Activated B cell treated with CpG ODN at 0.5 μM for 24 hours (primary cell): ENCODE results near the gene POTEF. TPM values are rescaled to one million over a fixed set of nuclear protein-coding genes. Genes with fewer than 3 reads are reported as not detected.
"Not testable (repeated sequence)": the region's sequence is repeated elsewhere in the genome, so short reads cannot be mapped to it uniquely, and the experiment has no call there.

ENCODE experiments used
- ATAC-seq: fragments of 200-7000 bp; cut with Tn5 transposase; one replicate; pipeline ENCODE4 v1.10.0; 2021; ENCODE audit warnings: low read depth, mild to moderate bottlenecking, moderate library complexity
- CTCF ChIA-PET: fragments of 350-600 bp; sonication (Branson Sonifier 250); formaldehyde crosslinking; loops from one replicate; lab custom pipeline; 2021; ENCODE audit warnings: antibody characterized with exemption; lab: Charles Lee
- POLR2A ChIA-PET: fragments of 350-600 bp; sonication (Branson Sonifier 250); formaldehyde crosslinking; loops from one replicate; lab custom pipeline; 2021; ENCODE audit warnings: antibody characterized with exemption; lab: Charles Lee
- DNase-seq: peaks from one replicate; pipeline ENCODE4 v3.0.0; 2022
- H3K27ac Mint-ChIP-seq: one replicate; pipeline ENCODE4 v1.8.0; 2020; ENCODE audit warnings: mixed read lengths
- H3K27me3 Mint-ChIP-seq: one replicate; pipeline ENCODE4 v1.8.0; 2021; ENCODE audit warnings: mixed read lengths
- H3K36me3 Mint-ChIP-seq: one replicate; pipeline ENCODE4 v1.8.0; 2021; ENCODE audit warnings: low read depth, mixed read lengths
- H3K4me1 Mint-ChIP-seq: one replicate; pipeline ENCODE4 v1.8.0; 2021; ENCODE audit warnings: mixed read lengths
- H3K4me3 Mint-ChIP-seq: one replicate; pipeline ENCODE4 v1.8.0; 2020; ENCODE audit warnings: mild to moderate bottlenecking, mixed read lengths
- H3K9me3 Mint-ChIP-seq: one replicate; pipeline ENCODE4 v1.8.0; 2020; ENCODE audit warnings: mixed read lengths
- CTCF ChIP-seq: fragments of 200-600 bp; IDR thresholded peaks from one replicate; pipeline ENCODE4 v1.8.0; 2022; ENCODE audit warnings: antibody characterized with exemption, mild to moderate bottlenecking
- intact Hi-C: fragments of 100-400 bp; cut with micrococcal nuclease; formaldehyde crosslinking; loops from one replicate; pipeline ENCODE4 v1.15.1; 2024
- total RNA-seq: library from RNA; stranded (reverse); gene quantifications from 2 replicates; pipeline ENCODE4 v1.2.3, GENCODE V29; 2022

Gene POTEF
- not detected in 2 replicates for total RNA-seq

- H3K4me3 Mint-ChIP-seq, intact Hi-C loops, ATAC-seq, POLR2A ChIA-PET, H3K27ac Mint-ChIP-seq, CTCF ChIA-PET, H3K36me3 Mint-ChIP-seq, DNase-seq, H3K27me3 Mint-ChIP-seq, H3K4me1 Mint-ChIP-seq, H3K9me3 Mint-ChIP-seq: not testable (repeated sequence)
Measured at GRCh38 chr2:130129120-130129829, at the start of gene POTEF. POTEF (minus strand) TSS chr2:130129222; CDS start chr2:130120515, 8,707 bp downstream.

- H3K4me1 Mint-ChIP-seq, CTCF ChIA-PET, ATAC-seq, H3K27ac Mint-ChIP-seq, intact Hi-C loops, H3K9me3 Mint-ChIP-seq, DNase-seq, POLR2A ChIA-PET, H3K27me3 Mint-ChIP-seq, H3K4me3 Mint-ChIP-seq: not testable (repeated sequence)
- peaks cover 57% of the 10 kb centered on the region for H3K36me3 Mint-ChIP-seq
Measured at GRCh38 chr2:130174866-130175265, 45.8 kb upstream of the POTEF start.

GRCh38 chr2:130169896-130170295 lies 40.9 kb upstream of the POTEF start:
- POLR2A ChIA-PET, result interaction anchor here (0.5 to 0.7 kb wide), 2 partner anchors 171 to 1334 kb away, joined by 3 read pairs; no protein-coding TSS in a partner anchor
- no peak for ATAC-seq

GRCh38 chr2:130169163-130169562 lies 40.1 kb upstream of the POTEF start:
- H3K9me3 Mint-ChIP-seq, H3K4me1 Mint-ChIP-seq, H3K27me3 Mint-ChIP-seq, H3K4me3 Mint-ChIP-seq, POLR2A ChIA-PET, ATAC-seq, H3K27ac Mint-ChIP-seq, intact Hi-C loops, CTCF ChIA-PET, DNase-seq: not testable (repeated sequence)
- H3K36me3 Mint-ChIP-seq, result peaks cover 78% of the 10 kb centered on the region

More at GRCh38 chr2:130169896-130170295, 40.9 kb upstream of the POTEF start:
- TF ChIP-seq CTCF, result no peak
- no peak overlapping the region for H3K27ac Mint-ChIP-seq
- H3K9me3 Mint-ChIP-seq, result no peaks in the 10 kb centered on the region
- peaks cover 78% of the 10 kb centered on the region for H3K36me3 Mint-ChIP-seq
- DNase-seq, result no peak
- intact Hi-C loops, result no loop called here
- H3K4me1 Mint-ChIP-seq, result no peaks in the 10 kb centered on the region
- CTCF ChIA-PET, result no interaction called here
- no peaks in the 10 kb centered on the region for H3K27me3 Mint-ChIP-seq
- no peak overlapping the region for H3K4me3 Mint-ChIP-seq

GRCh38 chr2:130166611-130167010 lies 37.6 kb upstream of the POTEF start:
- peaks cover 76% of the 10 kb centered on the region for H3K36me3 Mint-ChIP-seq
- H3K27ac Mint-ChIP-seq, intact Hi-C loops, H3K4me1 Mint-ChIP-seq, H3K27me3 Mint-ChIP-seq, DNase-seq, ATAC-seq, CTCF ChIA-PET, H3K4me3 Mint-ChIP-seq, H3K9me3 Mint-ChIP-seq: not testable (repeated sequence)
- POLR2A ChIA-PET, result interaction anchor here (1.0 kb wide), 1 partner anchor 15 kb away, joined by 3 read pairs; the partner anchor contains the start of gene SMPD4

- H3K4me3 Mint-ChIP-seq, result no peak overlapping the region
- peaks cover 74% of the 10 kb centered on the region for H3K36me3 Mint-ChIP-seq
- DNase-seq (no peak), ATAC-seq (no peak)
- no peaks in the 10 kb centered on the region for H3K27me3 Mint-ChIP-seq
- H3K27ac Mint-ChIP-seq, result no peak overlapping the region
- intact Hi-C loops, result no loop called here
- H3K9me3 Mint-ChIP-seq, result no peaks in the 10 kb centered on the region
- ChIA-PET POLR2A (interaction anchor here (1.0 kb wide), 1 partner anchor 16 kb away, joined by 3 read pairs; the partner anchor contains the start of gene SMPD4), CTCF (no interaction called here)
- no peak for TF ChIP-seq CTCF
- H3K4me1 Mint-ChIP-seq, result no peaks in the 10 kb centered on the region
Measured at GRCh38 chr2:130165293-130166016, 36.4 kb upstream of the POTEF start.

GRCh38 chr2:130162968-130163367 lies 33.9 kb upstream of the POTEF start:
- peaks cover 17% of the 10 kb centered on the region for H3K4me1 Mint-ChIP-seq
- DNase-seq (no peak), ATAC-seq (no peak)
- intact Hi-C loops, result no loop called here
- H3K9me3 Mint-ChIP-seq, result no peaks in the 10 kb centered on the region
- CTCF ChIA-PET, result no interaction called here
- no peak for TF ChIP-seq CTCF
- POLR2A ChIA-PET, result interaction anchor here (0.6 kb wide), 1 partner anchor 17 kb away, joined by 9 read pairs; no protein-coding TSS in a partner anchor
- peaks cover 68% of the 10 kb centered on the region for H3K36me3 Mint-ChIP-seq
- H3K4me3 Mint-ChIP-seq, result no peak overlapping the region
- no peak overlapping the region for H3K27ac Mint-ChIP-seq
- H3K27me3 Mint-ChIP-seq, result no peaks in the 10 kb centered on the region

GRCh38 chr2:130162486-130162885 lies 33.5 kb upstream of the POTEF start:
- Mint-ChIP-seq H3K4me1 (peaks cover 22% of the 10 kb centered on the region), H3K36me3 (peaks cover 64% of the 10 kb centered on the region)
- intact Hi-C loops, H3K27me3 Mint-ChIP-seq, H3K27ac Mint-ChIP-seq, CTCF ChIA-PET, DNase-seq, H3K9me3 Mint-ChIP-seq, H3K4me3 Mint-ChIP-seq, ATAC-seq, POLR2A ChIA-PET: not testable (repeated sequence)
